Measurements from ENCODE around the gene RNGTT.
"Not testable (repeated sequence)": the region's sequence is repeated elsewhere in the genome, so short reads cannot be mapped to it uniquely, and the experiment has no call there.

Gene RNGTT

DNA sequence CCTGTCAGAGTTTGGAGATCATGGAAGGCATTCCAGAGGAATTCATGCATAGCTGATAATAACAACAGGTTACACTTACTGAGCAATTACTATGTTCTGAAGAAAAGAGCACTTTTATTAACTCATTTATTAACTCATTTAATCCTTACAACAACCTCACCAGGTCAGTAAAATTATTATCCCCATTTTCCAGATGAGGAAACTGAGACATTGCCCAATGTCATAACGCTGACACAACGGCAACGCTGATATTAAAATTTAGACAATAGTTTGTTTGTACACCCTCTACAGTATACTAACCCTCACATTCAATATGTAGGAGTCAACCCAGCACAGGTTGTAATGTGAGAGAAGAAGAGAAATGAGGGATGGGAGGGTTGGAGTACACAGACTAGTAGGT is 105.0 kb downstream of the RNGTT start:
- DNase-seq, result no peak

DNA sequence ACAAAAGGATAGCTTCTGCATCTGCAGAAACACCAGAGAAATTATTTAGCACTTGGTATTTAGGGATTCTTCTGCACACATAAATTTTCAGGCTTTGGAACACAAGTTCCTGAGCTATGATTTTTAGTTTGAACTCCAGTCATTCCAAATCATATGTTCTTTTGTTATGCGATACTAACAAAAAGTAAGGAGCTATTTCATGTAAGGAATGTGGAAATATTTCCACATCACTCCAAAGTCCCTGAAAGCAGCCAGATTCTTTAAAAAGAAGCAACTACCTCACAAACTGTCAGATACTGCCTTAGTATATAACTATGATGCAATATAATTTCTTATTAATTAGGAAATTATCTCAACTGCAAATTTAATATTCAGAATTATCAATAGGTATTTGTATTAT is 106.9 kb downstream of the RNGTT start:
- no peak for DNase-seq

DNA sequence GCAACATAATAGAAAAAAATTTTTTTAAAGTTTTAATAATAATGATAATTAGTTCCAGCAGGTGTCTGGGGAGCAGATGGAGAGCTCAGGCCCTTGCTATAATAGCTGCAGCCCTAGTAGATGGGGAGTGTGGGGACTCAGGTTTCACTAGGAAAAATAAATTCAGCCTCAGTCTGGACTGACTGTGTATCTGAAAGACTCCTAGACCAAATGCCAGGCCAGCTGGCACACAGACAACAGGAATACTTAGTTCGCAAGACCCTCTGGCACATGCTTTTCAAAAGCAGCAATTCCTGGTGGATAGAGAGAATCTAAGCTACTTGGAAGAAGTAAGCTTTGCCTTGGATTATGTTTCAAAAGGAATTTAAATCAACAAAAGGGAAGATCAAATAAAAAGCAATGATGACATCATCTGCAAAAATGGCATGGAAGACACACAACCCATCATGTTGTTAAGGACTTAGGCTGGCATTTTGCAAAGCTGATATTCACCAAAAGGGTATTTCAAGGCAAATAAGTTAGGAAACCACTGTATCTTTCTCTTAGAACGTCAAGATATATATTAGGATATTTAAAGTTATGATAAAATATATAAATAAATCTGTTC is 107.8 kb downstream of the RNGTT start:
- no peak for DNase-seq

DNA sequence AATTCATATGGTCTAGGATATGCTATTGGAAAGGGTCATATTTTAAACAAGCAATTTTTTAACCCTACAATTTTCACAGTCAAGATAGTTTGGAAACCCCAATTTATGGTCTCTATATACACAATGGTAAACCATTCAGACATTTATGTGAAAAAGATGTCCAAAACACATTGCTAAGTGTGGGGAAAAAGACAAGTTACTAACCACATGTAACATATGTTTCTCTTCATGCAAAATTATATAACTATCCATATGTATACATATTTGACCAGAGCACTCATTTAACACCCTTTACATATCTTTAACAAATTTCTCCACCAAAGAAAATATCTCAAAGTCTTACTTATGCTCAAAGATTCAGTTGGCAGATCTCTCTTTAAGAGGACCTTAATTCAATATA is 110.6 kb downstream of the RNGTT start:
- no peak for DNase-seq

DNA sequence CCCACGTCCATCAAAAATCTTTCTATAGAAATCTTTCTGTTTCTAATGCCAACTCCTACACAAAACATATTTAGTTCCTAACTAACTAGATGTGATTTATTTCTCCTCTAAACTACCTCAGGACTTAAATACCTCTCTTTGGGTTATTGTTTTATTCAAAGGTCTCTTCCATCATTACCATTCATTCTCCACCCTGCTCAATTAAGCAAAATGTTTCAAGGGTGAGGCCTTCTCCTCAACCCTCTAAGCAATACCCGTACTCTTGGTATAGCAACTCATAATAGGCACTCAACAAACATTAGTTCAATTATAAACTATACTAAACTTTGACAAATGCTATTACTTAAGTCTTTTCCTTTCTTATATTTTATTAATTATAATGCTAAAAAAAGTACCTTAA is 111.4 kb downstream of the RNGTT start:
- DNase-seq, result no peak

DNA sequence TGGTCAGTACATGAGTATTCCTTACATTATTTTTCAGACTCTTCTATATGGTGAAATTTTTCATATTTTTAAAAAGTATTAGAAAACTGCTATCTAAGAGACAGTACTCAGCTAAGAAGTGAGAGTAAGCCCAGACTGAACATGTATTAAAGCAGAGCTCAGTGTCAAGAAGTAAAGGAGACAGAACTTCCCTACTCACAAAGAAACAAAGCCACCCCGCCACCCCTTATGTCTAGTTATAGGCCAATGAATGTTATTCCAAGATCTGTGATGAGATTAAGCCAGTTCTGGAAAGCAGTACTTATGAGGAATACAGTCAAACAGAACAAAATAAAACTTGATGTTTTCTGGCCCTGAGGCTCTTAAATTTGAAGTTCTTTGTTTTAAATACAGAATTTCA is 114.5 kb downstream of the RNGTT start:
- no peak for DNase-seq

DNA sequence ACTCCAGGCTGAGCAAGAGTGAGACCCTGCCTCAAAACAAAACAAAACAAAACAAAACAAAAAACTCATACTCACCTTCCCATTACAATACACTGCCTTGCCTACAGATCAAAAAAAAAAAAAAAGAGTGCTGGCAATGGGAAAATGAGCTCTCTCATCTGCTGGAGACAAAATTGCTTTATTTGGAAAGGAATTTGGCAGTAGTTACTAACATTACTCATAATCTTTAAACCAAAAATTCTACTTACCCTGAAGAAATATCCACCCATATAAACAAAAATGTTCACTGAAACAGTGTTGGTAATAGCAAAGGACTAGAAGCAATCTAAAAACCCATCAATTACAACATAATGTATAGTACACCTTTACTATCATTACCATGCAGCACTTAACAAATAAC is 120.4 kb downstream of the RNGTT start:
- DNase-seq, result no peak

DNA sequence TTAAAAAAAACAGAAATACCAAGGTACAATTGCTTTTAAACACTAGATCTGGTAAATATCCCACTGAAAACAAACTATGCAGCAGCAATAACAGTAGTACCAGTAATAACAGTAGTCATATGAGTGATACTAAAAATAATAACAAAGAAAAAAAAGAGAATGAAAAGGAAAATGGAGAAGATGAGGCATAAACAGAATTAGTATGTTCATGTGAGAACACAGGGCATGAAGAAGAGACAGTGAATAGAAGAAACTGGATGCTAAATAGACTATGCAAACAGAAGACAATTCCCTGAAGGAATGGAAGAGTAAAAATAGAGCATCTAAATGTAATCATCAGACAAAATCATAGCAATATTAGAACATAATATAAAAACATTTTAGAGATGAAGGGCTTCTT is 121.1 kb downstream of the RNGTT start:
- DNase-seq, result no peak

DNA sequence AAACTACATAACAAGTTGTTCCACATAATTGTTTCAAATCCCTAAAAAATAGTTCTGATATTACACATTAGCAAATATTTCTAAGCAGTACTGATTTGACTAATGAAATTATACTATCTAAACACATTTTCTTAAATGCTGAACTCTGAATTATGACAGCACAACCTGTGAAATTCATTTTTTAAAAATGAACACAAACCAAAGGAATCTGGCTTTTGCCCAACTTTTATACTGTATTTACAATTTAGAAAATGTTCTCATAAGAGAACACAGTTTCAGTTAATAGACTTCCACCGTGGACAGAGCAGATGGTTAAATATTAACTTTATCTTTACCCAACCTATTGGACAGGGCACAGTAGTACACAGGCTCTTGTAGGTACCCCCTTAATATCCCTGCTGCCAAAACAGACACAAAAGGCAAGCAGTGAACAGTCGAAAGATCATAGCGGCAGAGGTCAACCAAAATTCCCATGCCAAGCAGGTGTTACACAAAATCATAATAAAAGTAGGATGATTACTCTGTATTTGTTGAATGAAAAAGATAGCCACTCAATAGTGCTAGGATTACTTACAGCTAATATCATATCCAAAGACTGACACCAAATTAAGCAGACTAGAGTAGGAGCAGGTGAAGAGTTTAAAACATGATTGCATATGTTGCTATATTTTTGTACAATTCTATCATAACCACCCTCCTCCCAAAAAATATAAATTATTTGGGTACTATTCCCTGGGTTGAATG is 122.5 kb downstream of the RNGTT start:
- DNase-seq, result no peak

DNA sequence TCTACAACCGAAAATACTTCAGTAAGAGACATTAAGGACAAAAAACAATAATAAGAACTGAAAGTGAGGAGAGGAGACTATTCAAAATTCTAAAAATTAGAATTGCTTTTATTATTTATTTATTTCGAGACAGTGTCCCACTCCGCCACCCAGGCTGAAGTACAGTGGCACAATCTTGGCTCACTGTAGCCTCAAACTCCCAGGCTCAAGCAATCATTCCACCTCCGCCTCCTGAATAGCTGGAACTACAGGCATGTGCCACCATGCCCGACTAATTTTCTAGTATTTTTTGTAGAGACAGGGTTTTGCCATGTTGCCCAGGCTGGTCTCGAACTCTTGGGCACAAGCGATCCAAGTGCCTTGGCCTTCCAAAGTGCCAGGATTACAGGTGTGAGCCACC is 123.1 kb downstream of the RNGTT start:
- no peak for DNase-seq

DNA sequence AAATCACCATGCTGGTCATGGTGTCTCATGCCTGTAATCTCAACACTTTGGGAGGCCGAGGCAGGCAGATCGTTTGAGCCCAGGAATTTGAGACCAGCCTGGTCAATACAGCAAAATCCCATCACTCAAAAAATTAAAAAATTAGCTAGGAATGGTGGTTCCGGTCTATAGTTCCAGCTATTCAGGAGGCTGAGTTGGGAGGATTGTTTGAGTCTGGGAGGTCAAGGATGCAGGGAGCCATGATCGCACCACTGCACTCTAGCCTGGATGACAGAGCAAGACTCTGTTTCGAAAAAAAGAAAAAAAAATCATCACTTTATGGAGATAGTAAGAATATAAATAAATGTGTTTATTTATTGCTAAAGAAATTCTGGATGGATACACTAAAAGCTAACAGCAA is 124.1 kb downstream of the RNGTT start:
- no peak for DNase-seq

DNA sequence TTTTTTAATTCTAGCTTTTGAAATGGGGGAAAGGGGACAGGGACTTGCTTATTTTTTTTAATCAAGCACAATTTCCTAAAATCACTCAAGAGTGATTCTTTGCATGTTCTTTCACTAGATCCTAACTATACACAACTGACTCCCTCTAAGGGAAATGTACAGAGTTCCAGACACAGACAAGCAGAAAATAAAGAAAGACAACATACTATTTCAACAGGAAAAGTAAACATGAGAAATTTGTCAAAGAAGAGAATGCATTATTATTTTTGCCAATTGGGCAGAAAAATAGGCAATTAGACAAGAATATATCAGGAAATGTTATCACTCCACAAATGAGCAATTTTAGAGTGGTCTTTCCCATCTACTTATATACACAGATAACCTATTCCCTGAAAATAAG is 128.2 kb downstream of the RNGTT start:
- DNase-seq, result no peak

DNA sequence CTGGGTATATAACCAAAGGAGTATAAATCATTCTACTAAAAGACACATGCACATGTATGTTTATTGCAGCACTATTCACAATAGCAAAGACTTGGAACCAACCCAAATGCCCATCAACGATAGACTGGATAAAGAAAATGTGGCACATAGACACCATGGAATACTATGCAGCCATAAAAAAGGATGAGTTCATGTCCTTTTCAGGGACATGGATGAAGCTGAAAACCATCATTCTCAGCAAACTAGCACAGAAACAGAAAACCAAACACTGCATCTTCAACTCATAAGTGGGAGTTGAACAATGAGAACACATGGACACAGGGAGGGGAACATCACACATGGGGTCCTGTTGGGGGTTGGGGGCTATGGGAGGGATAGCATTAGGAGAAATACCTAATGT is 130.3 kb downstream of the RNGTT start:
- not testable (repeated sequence) for DNase-seq

DNA sequence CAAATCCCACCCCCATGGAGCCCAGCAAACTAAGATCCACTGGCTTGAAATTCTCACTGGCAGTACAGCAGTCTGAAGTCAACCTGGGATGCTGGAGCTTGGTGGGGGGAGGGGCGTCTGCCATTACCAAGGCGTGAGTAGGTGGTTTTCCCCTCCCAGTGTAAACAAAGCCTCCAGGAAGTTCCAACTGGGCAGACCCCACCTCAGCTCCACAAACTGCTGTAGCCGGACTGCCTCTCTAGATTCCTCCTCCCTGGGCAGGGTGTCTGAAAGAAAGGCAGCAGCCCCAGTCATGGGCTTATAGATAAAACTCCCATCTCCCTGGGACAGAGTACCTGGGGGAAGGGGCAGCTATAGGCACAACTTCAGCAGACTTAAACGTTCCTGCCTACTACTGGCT is 135.8 kb downstream of the RNGTT start:
- not testable (repeated sequence) for DNase-seq

DNA sequence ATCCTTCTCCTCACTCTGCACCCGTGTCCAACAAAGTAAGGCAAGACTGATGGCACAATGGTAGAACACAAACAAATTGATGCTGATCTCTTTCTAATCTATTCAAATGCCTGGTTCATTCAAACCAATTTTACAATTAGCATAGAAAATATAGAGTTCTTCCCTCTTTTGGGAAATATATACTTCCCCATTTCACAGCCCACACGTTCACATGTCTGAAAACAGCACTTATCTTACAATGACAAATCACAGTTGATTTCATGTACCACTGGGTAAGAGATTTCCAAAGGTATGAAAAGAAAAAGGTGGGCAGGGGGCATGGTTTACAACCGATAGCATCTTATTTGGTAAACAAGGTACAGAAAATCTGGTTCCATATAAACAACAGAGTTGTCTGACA is 137.6 kb downstream of the RNGTT start:
- no peak for DNase-seq

DNA sequence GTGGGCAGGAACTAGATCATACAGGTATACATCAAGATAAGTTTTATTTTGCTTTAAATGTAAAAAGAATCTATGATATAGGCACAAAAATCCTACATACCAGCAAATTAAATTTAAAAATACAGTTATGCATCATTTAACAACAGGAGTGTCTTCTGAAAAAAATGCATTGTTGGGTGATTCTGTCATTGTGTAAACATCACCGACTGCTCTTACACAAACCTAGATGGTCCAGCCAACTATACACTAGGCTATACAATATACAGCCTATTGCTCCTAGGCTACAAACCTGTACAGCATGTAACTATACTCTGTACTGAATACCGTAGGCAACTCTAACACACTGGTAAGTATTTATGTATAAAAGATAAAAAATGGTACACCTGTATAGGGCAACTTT is 139.4 kb downstream of the RNGTT start:
- DNase-seq, result no peak

DNA sequence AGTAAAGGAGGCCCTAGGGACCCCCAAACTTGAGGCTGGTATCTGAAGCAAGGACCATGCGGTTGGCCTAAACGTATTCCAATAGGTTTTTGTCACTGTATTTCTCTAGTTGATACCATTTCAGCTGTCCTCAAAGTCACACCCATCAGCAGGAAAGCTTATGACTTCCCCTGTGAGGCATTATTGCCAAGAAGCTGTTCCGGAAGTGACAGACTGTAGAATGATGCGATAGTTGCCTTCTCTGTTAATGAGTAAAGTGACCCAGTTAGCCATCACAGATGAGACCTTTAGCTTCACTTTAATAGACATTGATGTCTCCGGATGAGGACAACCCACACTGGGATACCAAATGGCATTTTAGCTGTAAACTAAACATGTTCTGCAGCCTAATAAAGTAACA is 147.9 kb downstream of the RNGTT start:
- no peak for DNase-seq

DNA sequence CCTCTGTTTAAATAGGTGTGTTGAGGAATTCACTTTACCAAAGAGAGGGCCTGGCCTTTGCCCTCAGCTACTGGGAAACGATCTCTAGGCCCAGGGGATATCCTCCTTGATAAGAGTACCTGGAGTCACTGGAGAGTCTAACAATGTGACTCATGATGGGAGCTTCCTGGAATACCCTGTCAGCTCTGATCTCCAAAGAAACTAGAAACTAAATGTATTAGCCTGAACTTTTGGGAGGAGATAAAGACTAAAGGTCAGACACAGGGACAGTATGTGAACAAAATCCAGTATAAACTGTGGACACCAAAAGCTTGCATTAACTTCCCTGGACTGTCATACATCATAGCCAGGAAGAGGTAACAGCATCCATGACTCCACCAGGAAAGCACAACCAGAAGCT is 148.5 kb downstream of the RNGTT start:
- no peak for DNase-seq

DNA sequence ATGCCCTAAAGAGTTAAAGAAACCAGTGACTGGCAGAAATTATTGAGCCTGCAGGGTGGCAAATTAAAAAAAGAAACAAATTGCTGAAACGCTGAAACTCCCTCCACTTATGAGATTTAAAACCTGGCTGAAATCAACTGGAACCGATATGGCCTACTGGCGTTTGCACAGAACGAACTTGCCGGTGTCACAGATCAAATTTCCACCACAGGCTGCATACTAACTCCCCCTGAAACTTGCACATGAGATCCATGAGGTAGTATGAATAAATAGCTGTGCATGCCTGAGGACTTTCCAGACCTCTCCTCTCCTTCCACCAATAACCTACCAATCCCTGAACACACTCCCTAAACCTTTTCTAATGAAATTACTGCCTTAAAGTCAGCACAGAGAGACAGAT is 150.4 kb downstream of the RNGTT start:
- no peak for DNase-seq

DNA sequence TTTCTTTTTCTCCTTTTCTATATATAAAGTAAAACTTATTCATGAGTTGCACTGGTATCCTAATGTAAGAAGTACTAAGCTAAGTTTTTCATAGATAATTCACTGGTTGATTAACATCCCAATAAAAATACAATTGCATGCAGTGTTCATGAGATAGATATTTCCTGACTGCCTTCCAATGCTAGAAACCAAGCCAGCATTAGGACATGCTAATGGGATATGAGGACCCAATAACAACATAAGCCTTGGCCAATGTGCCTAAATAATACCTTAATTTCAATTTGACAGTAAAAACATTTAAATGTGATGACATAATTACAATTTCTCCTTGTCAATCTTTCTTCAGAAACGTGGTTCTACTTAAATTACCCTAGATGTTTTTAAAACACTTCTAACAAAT is 152.7 kb downstream of the RNGTT start:
- no peak for DNase-seq

DNA sequence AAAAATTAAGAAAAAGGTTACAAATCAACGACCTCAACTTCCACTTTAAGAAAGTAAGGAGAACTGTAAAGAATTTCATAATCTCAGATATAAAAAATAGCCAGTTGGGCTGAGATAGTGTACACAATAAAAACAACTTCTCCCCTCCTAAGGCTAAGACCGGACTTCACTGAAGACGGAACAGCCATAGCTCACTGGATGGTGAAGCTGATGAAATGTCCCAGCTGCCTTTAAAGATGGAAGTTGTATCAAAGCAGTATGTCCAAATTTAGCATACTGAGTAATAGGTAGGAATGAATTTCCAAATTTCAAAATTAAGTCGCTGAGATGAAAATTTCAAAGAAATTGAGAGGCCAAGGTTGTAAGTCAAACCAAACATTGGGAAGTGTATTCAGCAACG is 153.3 kb downstream of the RNGTT start:
- no peak for DNase-seq

DNA sequence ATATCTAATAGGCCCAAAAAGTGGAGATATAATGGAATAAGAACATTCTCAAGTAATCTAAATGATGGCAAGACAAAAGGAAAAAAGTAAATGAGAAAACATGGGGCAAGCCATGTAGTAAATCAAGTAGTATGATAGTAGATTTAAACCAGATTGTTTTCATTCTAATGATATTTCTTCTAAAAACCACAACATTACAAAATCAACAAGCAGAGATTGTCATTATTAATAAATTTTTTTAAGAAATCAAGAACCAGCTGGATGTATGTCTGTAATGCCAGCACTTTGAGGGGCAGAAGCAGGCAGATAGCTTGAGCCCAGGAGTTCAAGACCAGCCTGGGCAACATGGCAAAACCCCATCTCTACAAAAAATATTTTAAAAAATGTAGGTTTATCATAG is 155.0 kb downstream of the RNGTT start:
- no peak for DNase-seq

DNA sequence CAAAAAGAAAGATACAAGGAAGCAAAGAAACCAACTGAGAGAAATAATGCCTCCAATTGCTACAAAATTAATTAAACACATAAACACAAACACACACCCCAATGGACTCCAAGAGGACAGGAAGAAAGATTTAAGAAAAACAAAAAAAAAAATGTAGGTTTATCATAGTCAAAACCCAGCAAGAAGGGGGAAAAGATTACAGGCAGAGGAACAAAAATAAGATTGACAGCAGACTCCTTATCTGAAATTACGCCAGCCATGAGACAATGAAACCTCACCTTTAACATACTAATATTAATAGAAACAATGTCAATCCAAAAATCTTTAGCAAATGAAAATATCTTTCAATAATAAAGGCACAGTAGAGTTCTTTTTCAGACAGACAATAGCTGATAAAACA is 155.8 kb downstream of the RNGTT start:
- DNase-seq, result no peak

DNA sequence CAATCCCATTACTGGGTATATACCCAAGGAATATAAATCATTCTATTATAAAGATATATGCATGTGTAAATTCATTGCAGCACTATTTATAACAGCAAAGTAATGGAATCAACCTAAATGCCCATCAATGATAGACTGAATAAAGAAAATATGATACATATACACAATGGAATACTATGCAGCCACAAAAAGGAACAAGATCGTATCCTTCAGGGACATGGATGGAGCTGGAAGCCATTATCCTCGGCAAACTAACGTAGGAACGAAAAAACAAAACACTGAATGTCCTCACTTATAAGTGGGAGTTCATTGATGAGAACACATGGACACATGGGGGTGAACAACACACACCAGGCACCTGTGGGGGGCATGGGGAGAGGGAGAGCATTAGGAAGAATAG is 156.7 kb downstream of the RNGTT start:
- DNase-seq, result no peak

DNA sequence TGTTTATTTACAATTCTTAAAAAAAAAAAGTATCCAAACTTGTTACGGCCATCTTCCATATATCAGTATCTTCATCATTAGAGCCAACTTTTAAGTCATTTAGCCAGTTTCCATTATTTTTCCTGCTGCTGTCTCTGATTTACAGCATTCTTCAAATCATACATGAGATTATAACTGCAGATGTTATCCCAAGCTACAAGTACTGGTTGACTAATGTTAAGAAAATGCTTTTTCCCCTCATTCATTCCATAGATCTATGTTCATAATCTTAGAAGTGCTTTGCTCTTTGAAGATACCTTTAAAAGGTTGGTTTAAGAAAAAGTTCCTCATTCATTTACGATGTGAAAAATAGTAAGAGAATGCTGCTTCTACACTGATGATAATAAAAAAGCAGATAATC is 158.7 kb downstream of the RNGTT start:
- no peak for DNase-seq

Data from activated effector memory CD4-positive, alpha-beta T cell treated with Interleukin-2 at 50 U/mL for 16 hours (primary cell).